ENCODE measurements around the gene SLC2A9. TPM values are rescaled to one million over a fixed set of nuclear protein-coding genes. Genes with fewer than 3 reads are reported as not detected.

Gene SLC2A9
- total and polyA plus RNA-seq, 2 donors (not counting 3 experiments of a cell fraction or from before 2014, with no cell fraction given), result 1.6 to 1.8 TPM

GRCh38 chr4:10026485-10026884, 5.2 kb upstream of the SLC2A9 start:
- Histone ChIP-seq H4K20me1 (replicated peaks; ENCODE audit: control insufficient read depth, extremely low read depth, insufficient read depth, low read length) (no peaks in the 10 kb centered on the region), H3K9ac (replicated peaks; ENCODE audit: extremely low read depth, insufficient read depth, low read length) (no peak overlapping the region), H3K4me3 (replicated peaks in 1 of 3; ENCODE audit: insufficient read depth in 1 of 3, low read depth in 1 of 3, low read length in 3 of 3) (no peak overlapping the region), H3K79me2 (ENCODE audit: control insufficient read depth, insufficient read depth, low read length) (no peaks in the 10 kb centered on the region), H3K27me3 (ENCODE audit: control insufficient read depth in 2 of 2, insufficient read depth in 2 of 2, low read length in 2 of 2) (peaks cover 6 to 9% of the 10 kb centered on the region in 2 experiments), H3K4me1 (ENCODE audit: control insufficient read depth, extremely low read depth, insufficient read depth, low read length) (no peaks in the 10 kb centered on the region), H3K9me3 (replicated peaks; ENCODE audit: control insufficient read depth, insufficient read depth, low read length) (no peaks in the 10 kb centered on the region), H3K9me1 (replicated peaks; ENCODE audit: control insufficient read depth, extremely low read depth, insufficient read depth, low read length) (no peaks in the 10 kb centered on the region), H3K4me2 (ENCODE audit: insufficient read depth, low read length) (no peak overlapping the region), H2AFZ (ENCODE audit: low read depth, low read length) (no peak overlapping the region), H3K27ac (ENCODE audit: insufficient read depth, low read depth, low read length) (no peak overlapping the region), H3K36me3 (ENCODE audit: control insufficient read depth in 2 of 2, extremely low read depth in 1 of 2, insufficient read depth in 2 of 2, low read length in 2 of 2) (no peaks in the 10 kb centered on the region)
- BruUV-seq (replicated peaks), result no TSS peak
- no peak for TF ChIP-seq GATA2 (IDR thresholded peaks at IDR 0.05; ENCODE audit: insufficient read depth, insufficient read length, low read depth, low read length)
- TF ChIP-seq MYC (IDR thresholded peaks at IDR 0.05; ENCODE audit: low read depth, low read length), result no peak
- TF ChIP-seq POLR2AphosphoS5 (IDR thresholded peaks at IDR 0.05; ENCODE audit: insufficient read depth, low read depth, low read length), result no peak
- TF ChIP-seq MAX (IDR thresholded peaks at IDR 0.05; ENCODE audit: insufficient read depth, insufficient read length), result no peak
- no peak for TF ChIP-seq CTCF (IDR thresholded peaks at IDR 0.05; ENCODE audit: extremely low read depth in 1 of 2, insufficient read depth in 1 of 2, low read depth in 1 of 2, low read length in 2 of 2)
- TF ChIP-seq POLR2A (IDR thresholded peaks at IDR 0.05; ENCODE audit: low read depth, low read length), result no peak
- no peak for TF ChIP-seq EZH2 (IDR thresholded peaks at IDR 0.05; ENCODE audit: borderline replicate concordance, low read depth, low read length, severe bottlenecking)
- no peak for TF ChIP-seq JUN (IDR thresholded peaks at IDR 0.05; ENCODE audit: borderline replicate concordance, insufficient read depth, insufficient read length, low read depth)
- TF ChIP-seq FOS (IDR thresholded peaks at IDR 0.05; ENCODE audit: borderline replicate concordance, insufficient read depth, low read length), result no peak
- intact Hi-C loops (cut with micrococcal nuclease) (no loop called here), dilution Hi-C loops (cut with MboI; ENCODE audit: extremely low pct_ligation_motif_present, low sequenced_read_pairs) (no loop called here)
- ChIA-PET CTCF (interaction anchor here (4.9 kb wide), 1 partner anchor 12 kb away, joined by 19 read pairs; no protein-coding TSS in a partner anchor), POLR2A (no interaction called here)
- FAIRE-seq (no peak), DNase-seq (ENCODE audit: low read depth, low spot score) (no peak)
